ENCODE results near the gene LRRIQ1.
"Not testable (repeated sequence)": the region's sequence is repeated elsewhere in the genome, so short reads cannot be mapped to it uniquely, and the experiment has no call there.

Gene LRRIQ1

GRCh38 chr12:85224339-85224738 lies 188.2 kb downstream of the LRRIQ1 start:
- DNase-seq: not testable (repeated sequence)

- DNase-seq: no peak
These were observed 189.3 kb downstream of the LRRIQ1 start for GRCh38 chr12:85225501-85225900.

DNA sequence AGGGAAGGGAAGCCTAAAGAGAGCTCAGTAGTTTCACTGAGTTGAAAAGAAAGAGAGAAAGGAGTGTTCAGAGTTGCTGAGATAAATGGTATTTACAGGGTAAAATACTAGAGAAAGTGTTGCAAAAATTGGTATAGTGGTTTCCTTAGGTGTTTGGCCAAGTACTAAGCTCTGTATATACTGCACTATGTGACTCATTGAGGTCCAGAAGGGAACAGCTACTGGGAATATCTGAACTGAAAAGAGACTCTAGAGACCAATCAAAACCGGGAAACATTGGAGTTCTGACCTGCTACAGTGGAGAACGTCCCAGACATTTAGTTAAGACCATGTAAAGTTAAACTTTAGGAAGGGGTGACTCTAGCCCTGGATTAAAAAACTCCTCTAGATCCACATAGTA lies 201.2 kb downstream of the LRRIQ1 start:
- DNase-seq: no peak

- no peak for DNase-seq
These were observed 208.4 kb downstream of the LRRIQ1 start for GRCh38 chr12:85244561-85244960.

- DNase-seq: no peak
These were observed 217.7 kb downstream of the LRRIQ1 start for GRCh38 chr12:85253853-85254252.

- no peak for DNase-seq
These were observed 221.5 kb downstream of the LRRIQ1 start for GRCh38 chr12:85257671-85258070.

GRCh38 chr12:85260447-85260846 lies 224.3 kb downstream of the LRRIQ1 start:
- DNase-seq: no peak

- DNase-seq: no peak
These were observed 224.7 kb downstream of the LRRIQ1 start for GRCh38 chr12:85260896-85261295.

DNA sequence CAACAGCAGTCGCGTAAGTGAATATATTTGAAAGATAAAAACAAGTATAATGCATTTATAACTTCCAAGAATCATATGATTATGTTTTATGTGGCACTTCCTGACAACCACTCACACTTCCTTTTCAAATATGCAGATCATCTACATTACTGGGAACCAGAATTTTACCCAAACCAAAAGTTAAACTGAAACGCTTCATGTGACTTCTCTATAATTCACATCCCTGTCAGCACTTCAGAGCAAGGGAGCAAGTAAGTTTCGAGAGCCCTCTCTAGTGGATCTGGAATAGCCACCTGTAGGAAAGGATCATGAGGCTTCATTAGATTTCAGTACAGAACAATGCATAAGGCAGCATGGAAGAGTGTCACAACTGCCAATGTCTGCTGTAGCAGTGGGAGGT lies 230.2 kb downstream of the LRRIQ1 start:
- DNase-seq: no peak

DNA sequence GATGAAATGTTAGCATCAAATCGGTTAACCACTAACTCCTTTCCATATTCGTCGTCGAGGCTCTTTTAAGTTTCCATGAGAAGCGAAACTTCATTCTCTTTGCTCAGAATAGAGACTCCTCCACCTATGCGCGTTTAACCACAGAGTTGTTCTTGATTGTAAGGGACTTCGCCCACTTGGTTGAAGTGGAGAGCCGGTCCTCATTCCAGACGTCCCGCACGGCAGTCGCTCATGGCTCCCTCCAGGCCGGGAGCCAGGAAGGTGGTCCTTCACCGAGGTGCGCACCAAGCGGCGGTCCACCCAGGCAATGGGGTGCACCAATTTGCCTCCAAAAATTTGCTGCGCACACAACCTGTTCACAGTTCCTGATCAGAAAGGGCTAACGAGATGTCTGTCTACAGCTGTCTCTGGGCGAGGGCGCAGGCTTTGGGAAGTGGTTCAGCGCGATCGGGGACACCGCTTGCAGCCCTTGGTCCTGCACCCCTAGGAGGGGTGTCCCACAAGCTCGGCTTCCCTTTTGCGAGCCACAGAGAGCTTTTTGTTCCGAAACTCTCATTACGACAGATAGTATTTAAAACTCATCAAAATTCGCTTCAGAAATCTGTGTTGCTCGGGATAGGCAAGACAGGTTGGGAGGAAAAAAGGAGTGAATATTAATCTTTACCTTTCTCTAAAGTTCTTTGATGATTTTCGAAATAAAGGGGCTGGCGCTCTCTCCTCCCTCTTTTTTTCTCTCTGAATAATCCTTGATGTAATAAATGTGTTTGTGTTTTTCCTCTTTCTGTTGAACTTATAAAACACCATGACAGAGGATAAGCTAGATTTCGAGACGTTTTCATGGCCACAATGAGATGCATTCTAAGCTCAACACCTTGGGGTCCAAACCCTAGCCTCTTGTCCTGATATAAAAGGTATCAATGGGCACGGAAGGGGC lies 237.5 kb downstream of the LRRIQ1 start:
- DNase-seq: no peak

DNA sequence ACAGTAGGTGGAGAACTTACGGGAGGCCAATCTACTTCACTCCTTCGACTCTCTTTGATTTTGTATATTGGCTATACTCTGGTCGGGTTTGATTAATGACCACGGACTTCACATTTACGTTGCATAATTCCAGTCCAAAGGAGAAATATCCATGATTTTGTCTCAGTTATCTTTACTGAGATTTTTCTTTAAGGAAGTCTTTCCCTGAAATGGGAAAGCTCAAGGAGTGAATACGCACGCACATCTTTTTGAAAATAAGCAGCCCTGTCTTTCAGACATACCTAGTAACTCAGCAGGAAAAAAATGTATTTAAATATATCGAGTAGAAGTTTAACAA lies 238.1 kb downstream of the LRRIQ1 start:
- DNase-seq: no peak

GRCh38 chr12:85275374-85275773 lies 239.2 kb downstream of the LRRIQ1 start:
- DNase-seq: no peak

DNA sequence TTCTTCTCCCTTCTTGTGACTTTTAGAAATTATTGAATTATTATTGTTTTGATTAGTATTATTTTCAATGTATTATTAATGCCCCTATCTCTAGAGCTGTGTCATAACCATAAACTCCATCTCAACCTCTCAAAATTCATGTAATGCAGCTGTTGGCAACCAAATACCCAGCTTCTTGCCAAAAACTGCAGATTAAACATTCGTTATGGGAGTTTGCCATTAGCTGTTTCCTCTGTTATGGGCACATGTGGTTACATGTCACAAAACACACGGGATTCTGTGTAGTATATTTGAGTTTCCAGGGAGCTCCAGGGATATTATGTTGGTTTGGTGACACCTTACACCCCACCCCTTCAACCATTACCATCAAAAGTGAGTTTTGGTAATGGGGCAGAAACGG lies 241.0 kb downstream of the LRRIQ1 start:
- no peak for DNase-seq

DNA sequence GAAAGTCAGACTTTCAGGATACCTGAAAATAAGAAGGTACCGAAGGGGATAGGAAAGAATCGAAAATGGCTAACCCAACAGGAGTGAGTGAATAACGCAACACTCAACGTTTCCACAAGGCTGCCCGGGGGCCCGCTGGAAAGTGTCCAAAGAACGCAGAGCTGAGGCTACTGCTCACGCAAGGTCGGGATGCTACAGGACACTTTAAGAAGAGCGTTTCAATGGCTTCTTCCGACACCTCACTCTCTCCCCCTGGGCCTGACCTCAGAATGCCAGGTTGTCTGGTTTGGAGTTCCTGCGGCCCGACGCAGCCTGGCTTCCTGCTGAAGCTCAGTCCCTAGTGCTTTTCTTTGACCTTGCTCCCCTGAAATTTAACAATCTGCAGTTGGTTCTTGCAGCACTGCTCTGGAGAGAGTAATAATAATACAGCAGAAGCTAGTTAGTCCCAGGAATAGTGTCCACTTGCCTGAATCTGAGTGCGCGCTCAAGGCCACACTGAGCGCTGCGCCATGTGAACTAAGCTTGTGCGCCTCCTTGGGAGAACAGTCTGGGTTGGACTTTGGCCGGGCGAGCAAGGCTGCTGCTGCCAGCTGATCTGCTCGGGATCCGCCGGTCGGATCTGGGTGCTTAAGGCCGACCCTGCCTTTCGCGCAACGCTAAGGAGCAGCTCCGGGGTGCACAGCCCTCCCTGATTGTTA lies 241.9 kb downstream of the LRRIQ1 start:
- no peak for DNase-seq

DNA sequence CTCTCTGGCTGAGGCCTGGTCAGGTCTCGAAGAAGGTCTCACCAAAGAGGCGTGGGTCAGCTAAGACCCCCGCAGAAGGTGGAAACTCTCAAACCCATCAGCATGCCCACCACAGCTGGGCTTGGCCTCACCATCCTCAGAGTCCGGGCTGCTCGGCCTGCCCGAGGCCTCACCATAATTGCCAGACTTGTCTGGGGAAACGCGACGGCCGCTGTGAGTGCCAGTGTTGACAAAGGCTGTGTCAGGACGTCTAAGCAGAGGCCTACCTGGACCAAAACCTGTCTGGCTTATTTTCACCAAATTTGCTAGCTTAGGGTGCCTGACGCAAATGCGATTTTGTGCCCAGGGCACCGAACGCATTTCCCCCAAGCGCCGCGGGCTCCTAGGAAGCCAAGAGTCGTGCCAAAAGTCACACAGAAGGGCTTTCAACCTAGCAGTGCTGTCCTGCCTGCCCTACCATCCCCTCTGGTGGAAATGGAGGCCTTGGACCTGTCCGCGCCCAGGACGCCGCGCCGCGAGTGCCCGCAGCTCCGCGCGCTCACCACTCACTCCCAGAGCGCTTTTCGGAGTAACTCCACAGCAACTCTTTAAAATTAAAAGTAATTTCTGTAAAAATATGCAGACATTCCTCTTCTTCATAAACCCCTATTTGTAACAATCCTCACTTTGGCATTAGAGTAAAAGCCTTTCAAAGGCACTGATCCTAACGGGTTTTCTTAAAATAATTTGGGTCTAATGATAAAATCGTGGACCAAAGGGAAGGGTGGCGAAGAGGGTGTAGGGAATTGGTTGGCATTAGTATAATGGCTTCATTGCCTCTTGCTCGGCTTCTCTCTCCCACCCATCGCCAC lies 242.7 kb downstream of the LRRIQ1 start:
- no peak for DNase-seq

- DNase-seq: no peak
These were observed 243.5 kb downstream of the LRRIQ1 start for GRCh38 chr12:85279449-85280164.

GRCh38 chr12:85280165-85280983 lies 244.2 kb downstream of the LRRIQ1 start, which contains the start of gene ALX1:
ALX1 (plus strand) TSS chr12:85280220; CDS start chr12:85280262, 42 bp downstream.
- no peak for DNase-seq

GRCh38 chr12:85280984-85281630 lies 245.0 kb downstream of the LRRIQ1 start:
- no peak for DNase-seq

GRCh38 chr12:85281636-85282312 lies 245.6 kb downstream of the LRRIQ1 start:
- no peak for DNase-seq

DNA sequence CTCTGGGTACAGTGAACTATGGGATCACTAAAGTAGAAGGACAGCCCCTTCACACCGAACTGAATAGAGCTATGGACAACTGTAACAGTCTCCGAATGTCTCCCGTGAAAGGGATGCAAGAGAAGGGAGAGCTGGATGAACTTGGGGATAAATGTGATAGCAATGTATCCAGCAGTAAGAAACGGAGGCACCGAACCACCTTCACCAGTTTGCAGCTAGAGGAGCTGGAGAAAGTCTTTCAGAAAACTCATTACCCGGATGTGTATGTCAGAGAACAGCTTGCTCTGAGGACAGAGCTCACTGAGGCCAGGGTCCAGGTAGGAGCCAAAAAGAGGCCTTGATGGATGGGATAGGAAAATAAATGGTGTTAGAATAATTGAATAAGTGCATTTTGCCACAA lies 247.4 kb downstream of the LRRIQ1 start:
- DNase-seq: no peak
